ENCODE data around the gene TLCD2. TPM values are rescaled to one million over a fixed set of nuclear protein-coding genes. Genes with fewer than 3 reads are reported as not detected.
A peak's percentile ranks its signal among the peaks of the same experiment; 100 is the strongest.
"Not testable (repeated sequence)": the region's sequence is repeated elsewhere in the genome, so short reads cannot be mapped to it uniquely, and the experiment has no call there.

The TLCD2 gene
- total and polyA plus RNA-seq, 12 donors = 0.96 to 6.0 (median 1.9) TPM

GRCh38 chr17:1684378-1685189, 25.6 kb downstream of the TLCD2 start, which contains the start of gene PRPF8:
TSS of gene PRPF8 (minus strand) at chr17:1684867. CDS start at chr17:1684571, 296 bp downstream.
- H3K27me3 ChIP-seq = no peaks in the 10 kb centered on the region
- no peaks in the 10 kb centered on the region for H3K9me3 ChIP-seq
- TF ChIP-seq CTCF (IDR thresholded peaks at IDR 0.05) = peak in 1 of 9 donors; percentile 3
- intact Hi-C loops (cut with DNase I) = loop anchor here in 5 of 10 donors (1.0 to 5.0 kb wide), 5 partner anchors 16 to 98 kb away; partner anchors contain the start of gene TLCD2 (in 1 of the 5)
- H3K27ac ChIP-seq = peak within 1 kb of the TSS; percentile 81 to 98 (median 95)
- 0 to 1% methylated on average over 72 of the region's 72 CpGs for WGBS, 2 donors
- peaks cover 0 to 28% (median 24%) of the 10 kb centered on the region in 9 donors for H3K4me1 ChIP-seq
- peak within 1 kb of the TSS; percentile 48 to 98 (median 86) for H3K4me3 ChIP-seq
- ATAC-seq = peak; percentile 99 to 100 (median 100)
- peaks cover 6 to 40% (median 36%) of the 10 kb centered on the region in 9 donors for H3K36me3 ChIP-seq
- peak; percentile 98 for DNase-seq

GRCh38 chr17:1683459-1683858, 26.7 kb downstream of the TLCD2 start:
- intact Hi-C loops (cut with DNase I) = loop anchor here in 1 of 10 donors (5.0 kb wide), 1 partner anchor 99 kb away; no protein-coding TSS in a partner anchor
- Histone ChIP-seq H3K27me3 (no peaks in the 10 kb centered on the region), H3K4me3 (peak overlapping the region; percentile 48 to 98 (median 86)), H3K27ac (peak overlapping the region in 7 of 10 donors; percentile 81 to 98 (median 96)), H3K4me1 (peaks cover 0 to 28% (median 24%) of the 10 kb centered on the region in 9 donors), H3K9me3 (no peaks in the 10 kb centered on the region), H3K36me3 (peaks cover 15 to 51% (median 48%) of the 10 kb centered on the region in 9 donors)
- WGBS, 2 donors = 76 to 84% methylated on average over 5 of the region's 5 CpGs
- DNase-seq = no peak
- ATAC-seq = no peak
- TF ChIP-seq CTCF (IDR thresholded peaks at IDR 0.05) = no peak

- no peaks in the 10 kb centered on the region for H3K27me3 ChIP-seq
- intact Hi-C loops (cut with DNase I) = loop anchor here in 1 of 10 donors (5.0 kb wide), 1 partner anchor 36 kb away; the partner anchor contains the start of gene TLCD2
- 91 to 95% methylated on average over 13 of the region's 13 CpGs for WGBS, 2 donors
- TF ChIP-seq CTCF (IDR thresholded peaks at IDR 0.05) = no peak
- no peak overlapping the region for H3K27ac ChIP-seq
- DNase-seq (no peak), ATAC-seq (no peak)
- peaks cover 36 to 100% (median 100%) of the 10 kb centered on the region in 9 donors for H3K36me3 ChIP-seq
- no peaks in the 10 kb centered on the region for H3K4me1 ChIP-seq
- H3K9me3 ChIP-seq = no peaks in the 10 kb centered on the region
- no peak overlapping the region for H3K4me3 ChIP-seq
Measured at GRCh38 chr17:1676401-1676800, 33.8 kb downstream of the TLCD2 start.

GRCh38 chr17:1673041-1673785, 37.0 kb downstream of the TLCD2 start:
- 89 to 93% methylated on average over 26 of the region's 26 CpGs for WGBS, 2 donors
- no peak overlapping the region for H3K27ac ChIP-seq
- TF ChIP-seq CTCF (IDR thresholded peaks at IDR 0.05) = no peak
- intact Hi-C loops (cut with DNase I) = loop anchor here in 4 of 10 donors (5.0 kb wide), 2 partner anchors 39 to 114 kb away; partner anchors contain the start of gene TLCD2 (in 3 of the 4)
- peaks cover 0 to 28% (median 14%) of the 10 kb centered on the region in 9 donors for H3K4me1 ChIP-seq
- no peak for DNase-seq
- ATAC-seq = no peak
- peaks cover 18 to 100% (median 87%) of the 10 kb centered on the region in 9 donors for H3K36me3 ChIP-seq
- H3K27me3 ChIP-seq = no peaks in the 10 kb centered on the region
- no peak overlapping the region for H3K4me3 ChIP-seq
- H3K9me3 ChIP-seq = no peaks in the 10 kb centered on the region

GRCh38 chr17:1663934-1664333, 46.2 kb downstream of the TLCD2 start:
- not testable (repeated sequence) for H3K27me3 ChIP-seq, H3K27ac ChIP-seq, DNase-seq, H3K4me1 ChIP-seq, H3K4me3 ChIP-seq, ATAC-seq, H3K9me3 ChIP-seq
- peaks cover 14 to 100% (median 71%) of the 10 kb centered on the region in 9 donors for H3K36me3 ChIP-seq
- intact Hi-C loops (cut with DNase I) = loop anchor here in 5 of 10 donors (10.0 kb wide), 3 partner anchors 121 to 381 kb away; partner anchors contain the start of gene OVCA2 (in 1 of the 5)
- WGBS, 2 donors = 89 to 90% methylated on average over 5 of the region's 5 CpGs
